ENCODE data around the gene KIRREL1. TPM values are rescaled to one million over a fixed set of nuclear protein-coding genes. Genes with fewer than 3 reads are reported as not detected.
A peak's percentile ranks its signal among the peaks of the same experiment; 100 is the strongest.

The KIRREL1 gene
- polyA plus RNA-seq (2013, experiment 1 of 2) = 19.9 TPM
- 19.5 TPM for polyA plus RNA-seq (2013, experiment 2 of 2)

DNA sequence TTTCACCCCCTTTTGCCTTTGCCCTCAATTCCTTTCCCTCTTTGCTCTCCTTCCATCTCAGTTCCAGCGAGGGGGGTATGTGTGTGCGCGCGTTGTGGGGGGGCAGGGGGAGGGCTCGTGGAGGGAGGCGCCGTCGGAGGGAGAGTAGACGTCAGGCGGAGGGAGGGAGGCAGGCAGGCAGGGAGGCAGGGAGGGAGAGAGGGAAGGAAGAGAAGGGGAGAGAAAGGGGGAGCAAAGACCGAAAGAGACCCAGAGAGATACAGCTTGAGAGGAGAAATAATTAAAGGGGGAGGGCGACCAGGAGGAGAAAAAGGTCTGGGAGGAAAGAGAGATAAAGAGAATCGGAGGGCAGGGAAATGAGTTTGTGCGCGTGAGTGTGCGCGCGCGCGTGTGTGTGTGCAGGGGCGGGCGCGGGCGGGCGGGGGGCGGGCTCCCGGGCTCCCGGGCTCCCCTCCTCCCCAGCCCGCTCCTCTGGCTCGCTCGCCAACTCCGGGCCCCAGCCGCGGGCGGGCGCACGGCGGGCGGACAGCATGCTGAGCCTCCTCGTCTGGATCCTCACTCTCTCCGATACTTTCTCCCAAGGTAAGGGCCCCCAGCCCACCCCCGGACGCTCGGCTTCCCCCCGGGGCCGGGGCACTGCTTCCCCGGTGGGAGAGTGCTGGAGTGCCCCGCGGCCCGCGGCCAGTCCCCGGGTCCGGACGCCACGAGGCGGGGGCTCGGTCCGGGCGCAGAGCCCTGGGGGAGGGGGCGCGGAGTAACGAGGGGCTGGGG is at the start of gene KIRREL1:
Gene KIRREL1, plus strand, starts transcription at position 499 of the 771 bp plus-strand sequence. Its CDS starts 32 bp downstream, at position 531.
- Histone ChIP-seq H3K4me2 (ENCODE audit: low read length) (peak within 1 kb of the TSS; percentile 55), H3K56ac (ENCODE audit: low read length) (peak within 1 kb of the TSS; percentile 92), H3K4me3 (ENCODE audit: low read length) (peak within 1 kb of the TSS; percentile 83), H3K79me2 (ENCODE audit: control insufficient read depth, insufficient read depth, low read length) (peaks cover 41% of the 10 kb centered on the region), H3K79me1 (ENCODE audit: low read length) (peaks cover 21% of the 10 kb centered on the region), H3K23ac (ENCODE audit: low read length) (peak within 1 kb of the TSS; percentile 75), H3K4me1 (ENCODE audit: control insufficient read depth, low read depth, low read length) (peaks cover 21% of the 10 kb centered on the region), H4K8ac (ENCODE audit: low read depth, low read length) (peak within 1 kb of the TSS; percentile 41), H3K4ac (ENCODE audit: low read depth, low read length) (peak within 1 kb of the TSS; percentile 97), H3K27me3 (ENCODE audit: insufficient read depth, low read length, poor library complexity) (no peaks in the 10 kb centered on the region), H3K27ac (ENCODE audit: low read depth, low read length) (peak within 1 kb of the TSS; percentile 42), H3K18ac (ENCODE audit: low read length) (peak within 1 kb of the TSS; percentile 100), H2AK5ac (ENCODE audit: low read length) (peak within 1 kb of the TSS; percentile 98), H2BK15ac (replicated peaks; ENCODE audit: low read depth) (peak within 1 kb of the TSS; percentile 19), H2BK5ac (ENCODE audit: low read length) (peak within 1 kb of the TSS; percentile 83), H3K9ac (ENCODE audit: low read length) (peak within 1 kb of the TSS; percentile 72), H3K36me3 (ENCODE audit: control insufficient read depth, insufficient read depth, low read length) (no peaks in the 10 kb centered on the region), H4K5ac (ENCODE audit: low read length) (peak within 1 kb of the TSS; percentile 82), H2BK120ac (ENCODE audit: low read depth, low read length) (peak within 1 kb of the TSS; percentile 99)
- DNase-seq = peak; percentile 82
- WGBS (ENCODE audit: extremely low coverage, insufficient coverage, low lambda C conversion rate) = no CpG with 5 or more reads among the region's 62 CpGs

DNA sequence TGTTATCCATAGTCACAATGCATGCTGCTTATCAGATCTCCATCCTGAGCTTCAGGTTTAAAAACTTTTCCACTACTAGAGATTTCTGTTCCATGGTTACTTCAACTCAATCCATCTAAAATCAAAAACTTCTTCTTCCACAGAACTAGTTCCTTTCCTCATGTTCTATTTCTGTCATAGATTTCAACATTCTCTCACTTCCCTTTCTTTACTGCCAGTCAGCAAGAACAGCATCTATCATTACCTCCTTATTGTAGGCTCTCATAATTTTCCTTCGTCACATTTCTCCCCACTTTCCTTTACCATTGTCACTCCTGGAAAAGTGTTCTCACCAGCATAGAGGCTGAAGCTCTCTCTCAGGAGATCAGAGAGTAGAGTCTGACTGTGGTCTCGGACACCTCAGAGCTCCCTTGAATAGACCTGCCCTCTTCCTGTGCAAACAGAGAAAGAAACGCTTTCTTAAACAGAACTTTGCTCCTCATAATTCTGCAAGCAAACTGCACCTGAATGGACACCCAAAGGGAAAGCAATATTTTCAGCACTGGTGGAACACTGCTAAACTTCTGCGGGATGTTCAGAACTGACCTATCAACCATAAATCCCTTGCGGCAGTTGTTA is 48.7 kb upstream of the KIRREL1 start:
- no peak for DNase-seq
- H2BK120ac ChIP-seq (ENCODE audit: low read depth, low read length) = no peak overlapping the region

DNA sequence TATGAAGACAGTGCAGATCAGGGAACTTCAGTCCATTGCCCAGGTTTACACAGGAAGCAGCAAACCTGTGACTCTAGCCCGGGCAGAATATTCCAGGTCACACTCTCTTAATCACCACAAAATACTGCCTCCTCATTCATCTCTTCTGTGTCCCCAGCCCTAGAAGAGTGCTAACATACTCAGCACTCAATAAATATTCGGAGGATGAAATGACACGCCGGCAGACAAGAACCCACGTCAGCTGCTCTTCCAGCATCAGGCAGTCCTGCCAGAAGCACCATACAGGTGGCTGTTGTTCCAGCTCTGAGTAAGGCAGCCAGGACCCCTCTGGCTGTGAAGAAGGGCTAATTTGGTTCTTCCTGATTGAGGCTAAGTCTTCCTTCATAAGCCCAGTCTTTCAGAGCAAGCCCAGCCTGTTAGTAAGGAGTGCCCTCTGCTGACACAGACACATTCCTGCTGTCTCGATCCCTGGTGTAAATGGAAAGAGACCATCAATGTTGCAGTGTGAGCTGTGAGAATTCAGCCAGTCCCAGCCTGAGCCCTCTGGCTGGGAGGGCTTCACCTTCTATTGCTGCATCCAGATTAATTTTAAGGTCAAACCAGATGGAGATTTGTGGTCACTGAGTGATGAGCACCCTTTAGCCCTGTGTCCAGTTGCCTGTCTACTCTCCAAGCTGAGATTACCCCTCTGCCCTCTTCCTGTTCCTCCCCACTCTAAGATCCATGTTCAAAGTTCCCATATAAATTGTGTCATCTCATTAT is 45.0 kb upstream of the KIRREL1 start:
- Histone ChIP-seq H3K27me3 (ENCODE audit: insufficient read depth, low read length, poor library complexity) (no peaks in the 10 kb centered on the region), H3K27ac (ENCODE audit: low read depth, low read length) (no peak overlapping the region), H2AK5ac (ENCODE audit: low read length) (no peak overlapping the region), H3K4ac (ENCODE audit: low read depth, low read length) (no peak overlapping the region), H3K18ac (ENCODE audit: low read length) (no peak overlapping the region), H3K79me2 (ENCODE audit: control insufficient read depth, insufficient read depth, low read length) (no peaks in the 10 kb centered on the region), H2BK120ac (ENCODE audit: low read depth, low read length) (no peak overlapping the region), H4K5ac (ENCODE audit: low read length) (no peak overlapping the region), H3K9ac (ENCODE audit: low read length) (no peak overlapping the region), H3K36me3 (ENCODE audit: control insufficient read depth, insufficient read depth, low read length) (no peaks in the 10 kb centered on the region), H2BK5ac (ENCODE audit: low read length) (no peak overlapping the region), H3K23ac (ENCODE audit: low read length) (no peak overlapping the region), H3K4me1 (ENCODE audit: control insufficient read depth, low read depth, low read length) (no peaks in the 10 kb centered on the region), H3K4me2 (ENCODE audit: low read length) (no peak overlapping the region), H3K79me1 (ENCODE audit: low read length) (no peaks in the 10 kb centered on the region), H4K8ac (ENCODE audit: low read depth, low read length) (no peak overlapping the region), H3K4me3 (ENCODE audit: low read length) (no peak overlapping the region), H2BK15ac (replicated peaks; ENCODE audit: low read depth) (no peak overlapping the region), H3K56ac (ENCODE audit: low read length) (no peak overlapping the region)
- peak; percentile 88 for DNase-seq
- no CpG with 5 or more reads among the region's 6 CpGs for WGBS (ENCODE audit: extremely low coverage, insufficient coverage, low lambda C conversion rate)

More for the DNA sequence above, 48.7 kb upstream of the KIRREL1 start:
- H3K4me2 ChIP-seq (ENCODE audit: low read length) = no peak overlapping the region
- no peak overlapping the region for H3K27ac ChIP-seq (ENCODE audit: low read depth, low read length)
- no peaks in the 10 kb centered on the region for H3K4me1 ChIP-seq (ENCODE audit: control insufficient read depth, low read depth, low read length)
- no peak overlapping the region for H3K4me3 ChIP-seq (ENCODE audit: low read length)
- no peak overlapping the region for H3K4ac ChIP-seq (ENCODE audit: low read depth, low read length)
- H3K9ac ChIP-seq (ENCODE audit: low read length) = no peak overlapping the region
- no peaks in the 10 kb centered on the region for H3K27me3 ChIP-seq (ENCODE audit: insufficient read depth, low read length, poor library complexity)
- H4K5ac ChIP-seq (ENCODE audit: low read length) = no peak overlapping the region
- H3K56ac ChIP-seq (ENCODE audit: low read length) = no peak overlapping the region
- H2AK5ac ChIP-seq (ENCODE audit: low read length) = no peak overlapping the region
- no CpG with 5 or more reads among the region's 5 CpGs for WGBS (ENCODE audit: extremely low coverage, insufficient coverage, low lambda C conversion rate)
- no peaks in the 10 kb centered on the region for H3K36me3 ChIP-seq (ENCODE audit: control insufficient read depth, insufficient read depth, low read length)
- no peaks in the 10 kb centered on the region for H3K79me2 ChIP-seq (ENCODE audit: control insufficient read depth, insufficient read depth, low read length)
- no peak overlapping the region for H3K23ac ChIP-seq (ENCODE audit: low read length)
- no peak overlapping the region for H2BK15ac ChIP-seq (replicated peaks; ENCODE audit: low read depth)
- H4K8ac ChIP-seq (ENCODE audit: low read depth, low read length) = no peak overlapping the region
- H3K79me1 ChIP-seq (ENCODE audit: low read length) = no peaks in the 10 kb centered on the region
- H2BK5ac ChIP-seq (ENCODE audit: low read length) = no peak overlapping the region
- no peak overlapping the region for H3K18ac ChIP-seq (ENCODE audit: low read length)

DNA sequence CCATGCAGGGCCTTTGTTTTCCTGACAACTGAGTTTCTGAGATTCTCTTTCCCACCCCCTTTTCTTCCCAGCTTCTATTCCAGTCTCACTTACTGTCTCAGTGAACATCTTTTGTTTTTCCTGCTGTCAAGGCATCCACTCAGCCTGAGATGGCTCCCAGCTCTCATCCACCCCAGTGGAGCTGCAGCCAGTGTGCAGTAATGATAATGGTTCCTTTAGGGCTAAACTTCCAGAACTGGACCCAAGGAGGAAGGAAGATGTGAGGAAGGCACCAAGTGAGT is 44.4 kb upstream of the KIRREL1 start:
- H3K27me3 ChIP-seq (ENCODE audit: insufficient read depth, low read length, poor library complexity) = no peaks in the 10 kb centered on the region

DNA sequence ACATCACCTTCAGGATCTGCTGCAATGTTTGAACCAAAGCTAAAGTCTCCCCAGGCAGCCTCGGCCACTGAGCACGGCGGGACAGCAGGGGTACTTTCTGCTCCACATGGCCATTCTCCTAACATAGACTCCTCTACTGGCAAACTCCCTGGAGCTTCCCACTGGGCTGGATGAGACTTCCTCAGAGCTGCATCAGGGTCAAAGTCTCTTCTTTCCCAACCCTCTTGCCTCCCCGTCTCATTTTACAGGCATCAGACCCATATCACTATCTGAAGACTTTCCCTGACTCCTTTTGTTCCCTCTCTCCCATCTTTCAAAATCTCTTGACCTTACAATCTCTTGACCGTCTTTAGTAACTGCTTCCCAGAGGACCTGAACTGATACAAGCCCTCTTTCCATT is 42.2 kb upstream of the KIRREL1 start:
- Histone ChIP-seq H3K4me2 (ENCODE audit: low read length) (no peak overlapping the region), H3K27ac (ENCODE audit: low read depth, low read length) (no peak overlapping the region), H3K9ac (ENCODE audit: low read length) (no peak overlapping the region), H3K18ac (ENCODE audit: low read length) (no peak overlapping the region), H4K8ac (ENCODE audit: low read depth, low read length) (no peak overlapping the region), H3K79me1 (ENCODE audit: low read length) (no peaks in the 10 kb centered on the region), H2BK15ac (replicated peaks; ENCODE audit: low read depth) (no peak overlapping the region), H2BK120ac (ENCODE audit: low read depth, low read length) (no peak overlapping the region), H2AK5ac (ENCODE audit: low read length) (no peak overlapping the region), H3K56ac (ENCODE audit: low read length) (no peak overlapping the region), H3K27me3 (ENCODE audit: insufficient read depth, low read length, poor library complexity) (no peaks in the 10 kb centered on the region), H2BK5ac (ENCODE audit: low read length) (no peak overlapping the region), H3K4ac (ENCODE audit: low read depth, low read length) (no peak overlapping the region), H3K36me3 (ENCODE audit: control insufficient read depth, insufficient read depth, low read length) (no peaks in the 10 kb centered on the region), H3K4me1 (ENCODE audit: control insufficient read depth, low read depth, low read length) (no peaks in the 10 kb centered on the region), H3K4me3 (ENCODE audit: low read length) (no peak overlapping the region), H3K23ac (ENCODE audit: low read length) (no peak overlapping the region), H4K5ac (ENCODE audit: low read length) (no peak overlapping the region), H3K79me2 (ENCODE audit: control insufficient read depth, insufficient read depth, low read length) (no peaks in the 10 kb centered on the region)
- DNase-seq = no peak
- no CpG with 5 or more reads among the region's 5 CpGs for WGBS (ENCODE audit: extremely low coverage, insufficient coverage, low lambda C conversion rate)

More for the DNA sequence above, 44.4 kb upstream of the KIRREL1 start:
- Histone ChIP-seq H3K56ac (ENCODE audit: low read length) (no peak overlapping the region), H3K4me3 (ENCODE audit: low read length) (no peak overlapping the region), H3K4ac (ENCODE audit: low read depth, low read length) (no peak overlapping the region), H4K5ac (ENCODE audit: low read length) (no peak overlapping the region), H2AK5ac (ENCODE audit: low read length) (no peak overlapping the region), H3K4me2 (ENCODE audit: low read length) (no peak overlapping the region), H2BK5ac (ENCODE audit: low read length) (no peak overlapping the region), H2BK120ac (ENCODE audit: low read depth, low read length) (no peak overlapping the region), H3K79me2 (ENCODE audit: control insufficient read depth, insufficient read depth, low read length) (no peaks in the 10 kb centered on the region), H3K23ac (ENCODE audit: low read length) (no peak overlapping the region), H3K18ac (ENCODE audit: low read length) (no peak overlapping the region), H3K27ac (ENCODE audit: low read depth, low read length) (no peak overlapping the region), H2BK15ac (replicated peaks; ENCODE audit: low read depth) (no peak overlapping the region), H3K9ac (ENCODE audit: low read length) (no peak overlapping the region), H3K4me1 (ENCODE audit: control insufficient read depth, low read depth, low read length) (no peaks in the 10 kb centered on the region), H4K8ac (ENCODE audit: low read depth, low read length) (no peak overlapping the region), H3K79me1 (ENCODE audit: low read length) (no peaks in the 10 kb centered on the region), H3K36me3 (ENCODE audit: control insufficient read depth, insufficient read depth, low read length) (no peaks in the 10 kb centered on the region)
- DNase-seq = no peak

All from mesendoderm (in vitro differentiated cells).